ENCODE measurements around the gene CD160. TPM values are rescaled to one million over a fixed set of nuclear protein-coding genes. Genes with fewer than 3 reads are reported as not detected.

Gene CD160
- total and polyA plus RNA-seq, 2 of the 13 experiments (the other 11 are each of a cell fraction or from before 2014, with no cell fraction given), result 0.09 TPM; not detected in 1

- TF ChIP-seq DZIP1 (CRISPR knock-in tag; IDR thresholded peaks at IDR 0.05), result peak; percentile 42; the same call in 1 of the 2 replicates
- TF ChIP-seq ZNF709 (CRISPR knock-in tag; IDR thresholded peaks at IDR 0.05), result 0 out of 2 replicates have a peak, but pooled peaks have one; percentile 22
- TF ChIP-seq IKZF5 (CRISPR knock-in tag; IDR thresholded peaks at IDR 0.05), result peak; percentile 26; the same call in 1 of the 2 replicates
- no peak for TF ChIP-seq SOX6 (IDR thresholded peaks at IDR 0.05)
- peak; percentile 44; the same call in 1 of the 2 replicates for TF ChIP-seq SOX6 (CRISPR knock-in tag; IDR thresholded peaks at IDR 0.05)
- 0 out of 2 replicates have a peak, but pooled peaks have one; percentile 27 for TF ChIP-seq E2F1 (CRISPR knock-in tag; IDR thresholded peaks at IDR 0.05)
- 0 out of 2 replicates have a peak, but pooled peaks have one; percentile 11 for TF ChIP-seq RARA (CRISPR knock-in tag; IDR thresholded peaks at IDR 0.05)
- TF ChIP-seq ZBTB10 (CRISPR knock-in tag; IDR thresholded peaks at IDR 0.05; ENCODE audit: borderline replicate concordance), result no peak
- TF ChIP-seq IRF9 (CRISPR knock-in tag; IDR thresholded peaks at IDR 0.05; ENCODE audit: borderline replicate concordance), result no peak; the same call in 1 of the 2 replicates
- TF ChIP-seq ZNF746 (CRISPR knock-in tag; IDR thresholded peaks at IDR 0.05), result 0 out of 2 replicates have a peak, but pooled peaks have one; percentile 51
- no peak for TF ChIP-seq ZNF282 (IDR thresholded peaks at IDR 0.05; ENCODE audit: partially characterized antibody)
- peak; percentile 55; the same call in 1 of the 2 replicates for TF ChIP-seq ZNF777 (CRISPR knock-in tag; IDR thresholded peaks at IDR 0.05)
- no peak for TF ChIP-seq ETS1 (CRISPR knock-in tag; IDR thresholded peaks at IDR 0.05)
- peak; percentile 52; the same call in 1 of the 2 replicates for TF ChIP-seq CBX5 (CRISPR knock-in tag; IDR thresholded peaks at IDR 0.05; ENCODE audit: borderline replicate concordance)
- 0 out of 2 replicates have a peak, but pooled peaks have one; percentile 35 for TF ChIP-seq RCOR2 (CRISPR knock-in tag; IDR thresholded peaks at IDR 0.05)
- TF ChIP-seq BHLHE40 (IDR thresholded peaks at IDR 0.05; ENCODE audit: low read length), result no peak
- TF ChIP-seq KAT8 (CRISPR knock-in tag; IDR thresholded peaks at IDR 0.05), result peak; percentile 41; the same call in 1 of the 2 replicates
These were observed 1.8 kb downstream of the CD160 start (continued) for GRCh38 chr1:145720878-145721671.
